H9 (cell line): ENCODE data around the gene PCDHGA8. TPM values are rescaled to one million over a fixed set of nuclear protein-coding genes. Genes with fewer than 3 reads are reported as not detected.

Experiments used
- DNase-seq: peaks from one replicate; pipeline ENCODE4 v3.0.0-alpha.2; 2017
- H2AFZ ChIP-seq: one replicate; pipeline ENCODE4 v1.6.1; 2013; ENCODE audit warnings: mild to moderate bottlenecking, low read length, control low read depth, moderate library complexity
- H2AK5ac ChIP-seq: 2 replicates; pipeline ENCODE4 v1.6.1; 2013; ENCODE audit warnings: low read length, control low read depth, mixed read lengths; ENCODE audit not compliant: insufficient read length
- H2BK120ac ChIP-seq: one replicate; pipeline ENCODE4 v1.6.1; 2013; ENCODE audit warnings: low read depth, mild to moderate bottlenecking, low read length, control low read depth, inconsistent platforms; ENCODE audit not compliant: poor library complexity, severe bottlenecking
- H2BK12ac ChIP-seq: 2 replicates; pipeline ENCODE4 v1.6.1; 2013; ENCODE audit warnings: low read length, control low read depth, mixed read lengths, low read depth; ENCODE audit not compliant: insufficient read length
- H2BK15ac ChIP-seq: 2 replicates; pipeline ENCODE4 v1.6.1; 2013; ENCODE audit warnings: low read depth, low read length, control low read depth
- H2BK20ac ChIP-seq: one replicate; pipeline ENCODE4 v1.6.1; 2013; ENCODE audit warnings: low read depth, mild to moderate bottlenecking, low read length, control low read depth, inconsistent platforms; ENCODE audit not compliant: poor library complexity, severe bottlenecking
- H2BK5ac ChIP-seq: 2 replicates; pipeline ENCODE4 v1.6.1; 2013; ENCODE audit warnings: low read length, control low read depth, mixed read lengths; ENCODE audit not compliant: insufficient read length
- H3K14ac ChIP-seq: 2 replicates; pipeline ENCODE4 v1.6.1; 2013; ENCODE audit warnings: low read length, control low read depth; ENCODE audit not compliant: insufficient read depth
- H3K18ac ChIP-seq: 2 replicates; pipeline ENCODE4 v1.6.1; 2013; ENCODE audit warnings: low read depth, mild to moderate bottlenecking, mixed read lengths, low read length, control low read depth; ENCODE audit not compliant: insufficient read length
- H3K23ac ChIP-seq: 2 replicates; pipeline ENCODE4 v1.6.1; 2013; ENCODE audit warnings: low read length, control low read depth, mixed read lengths, low read depth; ENCODE audit not compliant: insufficient read length
- H3K23me2 ChIP-seq: 2 replicates; pipeline ENCODE4 v1.6.1; 2013; ENCODE audit warnings: low read depth, mild to moderate bottlenecking, mixed read lengths, low read length, control low read depth; ENCODE audit not compliant: insufficient read length, poor library complexity, severe bottlenecking
- H3K27ac ChIP-seq: 2 replicates; pipeline ENCODE4 v1.5.1; 2013; ENCODE audit warnings: low read length, control low read depth, mixed read lengths, low read depth; ENCODE audit not compliant: insufficient read length
- H3K27me3 ChIP-seq: 2 replicates; pipeline ENCODE4 v1.6.1; 2013; ENCODE audit warnings: low read length, control low read depth, inconsistent platforms; ENCODE audit not compliant: insufficient read depth
- H3K4ac ChIP-seq: 2 replicates; pipeline ENCODE4 v1.6.1; 2013; ENCODE audit warnings: low read depth, mild to moderate bottlenecking, control low read depth, inconsistent platforms, low read length, moderate library complexity
- H3K4me1 ChIP-seq: 2 replicates; pipeline ENCODE4 v1.6.1; 2013; ENCODE audit warnings: low read length, control low read depth, inconsistent platforms; ENCODE audit not compliant: insufficient read depth
- H3K4me2 ChIP-seq: 2 replicates; pipeline ENCODE4 v1.6.1; 2013; ENCODE audit warnings: low read length, control low read depth, mixed read lengths; ENCODE audit not compliant: insufficient read length, insufficient read depth
- H3K56ac ChIP-seq: 2 replicates; pipeline ENCODE4 v1.6.1; 2013; ENCODE audit warnings: low read depth, mild to moderate bottlenecking, mixed read lengths, low read length, control low read depth; ENCODE audit not compliant: insufficient read length
- H3K79me1 ChIP-seq: 2 replicates; pipeline ENCODE4 v1.6.1; 2013; ENCODE audit warnings: low read depth, mild to moderate bottlenecking, moderate library complexity, low read length, control low read depth, inconsistent platforms; ENCODE audit not compliant: insufficient read depth, poor library complexity, severe bottlenecking
- H3K79me2 ChIP-seq: 2 replicates; pipeline ENCODE4 v1.6.1; 2013; ENCODE audit warnings: low read length, control low read depth, inconsistent platforms; ENCODE audit not compliant: insufficient read depth
- H3K9ac ChIP-seq: 2 replicates; pipeline ENCODE4 v1.6.1; 2013; ENCODE audit warnings: low read length, control low read depth, mixed read lengths; ENCODE audit not compliant: insufficient read length; ENCODE audit errors: extremely low read depth
- H3K9me3 ChIP-seq: one replicate; pipeline ENCODE4 v1.6.1; 2013; ENCODE audit warnings: low read depth, low read length, inconsistent platforms; ENCODE audit not compliant: control insufficient read depth
- H3T11ph ChIP-seq: one replicate; pipeline ENCODE4 v1.6.1; 2013; ENCODE audit warnings: mild to moderate bottlenecking, low read length, control low read depth, inconsistent platforms
- H4K20me1 ChIP-seq: one replicate; pipeline ENCODE4 v1.6.1; 2013; ENCODE audit not compliant: control insufficient read depth, insufficient read length, insufficient read depth
- H4K5ac ChIP-seq: 2 replicates; pipeline ENCODE4 v1.6.1; 2013; ENCODE audit warnings: low read depth, mild to moderate bottlenecking, mixed read lengths, low read length, control low read depth; ENCODE audit not compliant: insufficient read length
- H4K8ac ChIP-seq: replicated peaks from 2 replicates; pipeline ENCODE4 v1.6.1; 2013; ENCODE audit warnings: low read length, control low read depth, mixed read lengths, low read depth; ENCODE audit not compliant: insufficient read length
- H4K91ac ChIP-seq: 2 replicates; pipeline ENCODE4 v1.6.1; 2013; ENCODE audit warnings: low read depth, mild to moderate bottlenecking, moderate library complexity, mixed read lengths, low read length, control low read depth; ENCODE audit not compliant: insufficient read length
- H3K27ac Mint-ChIP-seq, 3 experiments: 2 replicates in 2 of 3; 3 replicates in 1 of 3; pipeline ENCODE4 v1.8.0; 2020 to 2021; ENCODE audit warnings: mixed read lengths in 3 of 3, mild to moderate bottlenecking in 1 of 3, moderate library complexity in 1 of 3
- H3K27me3 Mint-ChIP-seq: 2 replicates; pipeline ENCODE4 v1.8.0; 2021; ENCODE audit warnings: low read depth, mild to moderate bottlenecking, moderate library complexity, mixed read lengths
- H3K36me3 Mint-ChIP-seq, 3 experiments: 2 replicates in 2 of 3; 3 replicates in 1 of 3; pipeline ENCODE4 v1.8.0; 2020 to 2021; ENCODE audit warnings: low read depth in 3 of 3, mixed read lengths in 3 of 3; ENCODE audit not compliant: insufficient read depth in 1 of 3
- H3K4me1 Mint-ChIP-seq, 2 experiments: 2 replicates each; pipeline ENCODE4 v1.8.0; 2020; ENCODE audit warnings: mixed read lengths in 2 of 2
- H3K4me3 Mint-ChIP-seq, 2 experiments: 2 replicates in 1 of 2; 3 replicates in 1 of 2; pipeline ENCODE4 v1.8.0; 2020 to 2021; ENCODE audit warnings: mild to moderate bottlenecking in 2 of 2, mixed read lengths in 2 of 2, moderate library complexity in 1 of 2
- H3K9me3 Mint-ChIP-seq, 2 experiments: 2 replicates in 1 of 2; 3 replicates in 1 of 2; pipeline ENCODE4 v1.8.0; 2020; ENCODE audit warnings: mild to moderate bottlenecking in 2 of 2, mixed read lengths in 2 of 2, moderate library complexity in 1 of 2
- WGBS: extraction: QIAGEN DNeasy Blood & Tissue Kit; methylation state at CpG from one replicate; pipeline ENCODE4 v1.1.7; 2013; ENCODE audit warnings: missing lambda C conversion rate, low lambda C conversion rate, mixed read lengths; ENCODE audit not compliant: insufficient read length; ENCODE audit errors: extremely low coverage; 5-methylcytosine and 5-hydroxymethylcytosine counted together
- total RNA-seq: library from RNA; stranded (reverse); gene quantifications from 2 replicates; pipeline ENCODE4 v1.2.1, GENCODE V29; 2021
- TF ChIP-seq, protein P1 (sequence below): fragments of 200-600 bp; sonication (generic); conservative IDR thresholded peaks from 3 replicates; pipeline ENCODE4 v1.8.0; 2021; ENCODE audit warnings: antibody characterized with exemption, mild to moderate bottlenecking

PCDHGA8 gene
- total RNA-seq, 1 experiment from 2014 or later, result 0.90 TPM

GRCh38 chr5:141421489-141421855 is 29.0 kb downstream of the PCDHGA8 start:
- peaks cover 65 to 81% of the 10 kb centered on the region in 2 experiments for H3K9me3 Mint-ChIP-seq
- peaks cover 13% of the 10 kb centered on the region for H3K9me3 ChIP-seq

More at GRCh38 chr5:141421489-141421855, 29.0 kb downstream of the PCDHGA8 start:
- H3K23ac ChIP-seq, result no peak overlapping the region
- no peak overlapping the region for H2BK5ac ChIP-seq
- no peak for DNase-seq
- no peak overlapping the region for H4K5ac ChIP-seq
- no peak overlapping the region for H2BK12ac ChIP-seq
- H3K27ac Mint-ChIP-seq, result no peak overlapping the region; a peak in 1 of 7 replicates
- H3K4me1 Mint-ChIP-seq, result peaks cover 4 to 5% of the 10 kb centered on the region in 2 experiments; a peak in 3 of 4 replicates
- no CpG with 5 or more reads among the region's 13 CpGs for WGBS
- H3K4ac ChIP-seq, result no peak overlapping the region
- H3K14ac ChIP-seq, result no peak overlapping the region
- TF ChIP-seq, protein P1, sequence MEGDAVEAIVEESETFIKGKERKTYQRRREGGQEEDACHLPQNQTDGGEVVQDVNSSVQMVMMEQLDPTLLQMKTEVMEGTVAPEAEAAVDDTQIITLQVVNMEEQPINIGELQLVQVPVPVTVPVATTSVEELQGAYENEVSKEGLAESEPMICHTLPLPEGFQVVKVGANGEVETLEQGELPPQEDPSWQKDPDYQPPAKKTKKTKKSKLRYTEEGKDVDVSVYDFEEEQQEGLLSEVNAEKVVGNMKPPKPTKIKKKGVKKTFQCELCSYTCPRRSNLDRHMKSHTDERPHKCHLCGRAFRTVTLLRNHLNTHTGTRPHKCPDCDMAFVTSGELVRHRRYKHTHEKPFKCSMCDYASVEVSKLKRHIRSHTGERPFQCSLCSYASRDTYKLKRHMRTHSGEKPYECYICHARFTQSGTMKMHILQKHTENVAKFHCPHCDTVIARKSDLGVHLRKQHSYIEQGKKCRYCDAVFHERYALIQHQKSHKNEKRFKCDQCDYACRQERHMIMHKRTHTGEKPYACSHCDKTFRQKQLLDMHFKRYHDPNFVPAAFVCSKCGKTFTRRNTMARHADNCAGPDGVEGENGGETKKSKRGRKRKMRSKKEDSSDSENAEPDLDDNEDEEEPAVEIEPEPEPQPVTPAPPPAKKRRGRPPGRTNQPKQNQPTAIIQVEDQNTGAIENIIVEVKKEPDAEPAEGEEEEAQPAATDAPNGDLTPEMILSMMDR, result no peak
- no peaks in the 10 kb centered on the region for H4K20me1 ChIP-seq
- no peak overlapping the region for H4K8ac ChIP-seq
- H3K23me2 ChIP-seq, result peaks cover 7% of the 10 kb centered on the region
- no peak overlapping the region for H2AFZ ChIP-seq
- H3K36me3 Mint-ChIP-seq, result peaks cover 52 to 87% (median 64%) of the 10 kb centered on the region in 3 experiments
- H3T11ph ChIP-seq, result no peak overlapping the region
- no peak overlapping the region for H3K4me2 ChIP-seq
- H3K27ac ChIP-seq, result no peak overlapping the region
- no peak overlapping the region for H2BK15ac ChIP-seq
- no peak overlapping the region for H2AK5ac ChIP-seq
- H2BK120ac ChIP-seq, result no peak overlapping the region
- H3K4me3 Mint-ChIP-seq, result 0 out of 5 replicates have a peak overlapping the region, but pooled peaks of 1 of the 2 experiments have one; percentile 17
- no peaks in the 10 kb centered on the region for H3K79me2 ChIP-seq
- no peak overlapping the region for H4K91ac ChIP-seq
- no peaks in the 10 kb centered on the region for H3K4me1 ChIP-seq
- no peak overlapping the region for H3K18ac ChIP-seq
- no peak overlapping the region for H2BK20ac ChIP-seq
- no peak overlapping the region for H3K56ac ChIP-seq
- H3K27me3 Mint-ChIP-seq, result peaks cover 17% of the 10 kb centered on the region
- no peaks in the 10 kb centered on the region for H3K79me1 ChIP-seq
- H3K9ac ChIP-seq, result no peak overlapping the region
- H3K27me3 ChIP-seq, result no peaks in the 10 kb centered on the region; the same call in 1 of the 2 replicates
